ENCODE results near the gene SRGAP3. TPM values are rescaled to one million over a fixed set of nuclear protein-coding genes. Genes with fewer than 3 reads are reported as not detected.
A peak's percentile ranks its signal among the peaks of the same experiment; 100 is the strongest.
"Not testable (repeated sequence)": the region's sequence is repeated elsewhere in the genome, so short reads cannot be mapped to it uniquely, and the experiment has no call there.

Gene SRGAP3
- total RNA-seq, 1 experiment from 2014 or later, result 3.0 TPM

GRCh38 chr3:9099702-9100512, 149.5 kb downstream of the SRGAP3 start:
- in situ Hi-C loops (cut with HindIII; ENCODE audit: low pct_unique_long_range_greater_than_20kb, low sequenced_read_pairs), result no loop called here
- DNase-seq (ENCODE audit: low read depth, low spot score), result no peak

DNA sequence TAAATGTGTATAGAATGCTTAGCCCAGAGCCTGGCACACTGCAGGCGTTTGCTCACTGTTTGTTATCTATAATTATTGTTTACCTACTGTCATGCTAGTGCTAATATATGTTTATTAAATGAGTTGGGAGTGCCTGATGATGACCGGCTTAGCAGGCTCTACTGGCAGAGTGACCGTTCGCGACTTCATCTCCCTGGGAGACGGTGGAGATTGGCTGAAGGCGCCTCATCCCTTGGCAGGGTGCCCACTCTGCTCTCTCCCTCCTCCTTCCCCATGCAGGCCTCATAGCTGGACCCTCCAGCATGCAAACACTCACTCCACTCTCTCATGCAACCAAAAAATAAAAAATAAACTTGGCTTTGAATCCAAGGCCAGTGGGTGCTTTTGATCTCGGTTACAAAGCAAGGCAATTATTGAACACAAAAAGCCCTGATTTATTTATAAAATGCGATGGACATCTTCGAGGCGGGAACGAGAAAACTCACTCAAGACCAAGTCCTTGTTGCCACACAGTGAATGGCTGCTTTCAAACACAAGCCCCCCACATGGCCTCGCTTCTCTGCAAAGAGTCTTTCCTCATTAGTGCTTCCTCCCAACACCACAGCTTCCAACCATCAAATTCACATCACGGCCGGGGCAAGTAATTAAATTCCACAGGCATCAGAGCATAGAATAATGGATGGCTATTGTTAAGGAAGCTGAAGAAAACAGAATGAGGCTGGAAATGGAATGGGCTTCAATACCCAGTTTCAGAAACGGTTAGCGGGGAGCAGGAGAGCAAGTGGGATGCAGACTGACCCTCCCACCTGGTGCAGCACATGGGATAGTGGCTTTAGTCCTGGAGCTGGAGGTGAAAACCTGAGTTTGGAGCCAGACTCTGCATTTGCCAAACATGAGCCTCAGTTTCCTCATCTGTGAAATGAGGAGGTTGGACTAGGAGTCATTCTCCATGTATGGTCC, 150.4 kb downstream of the SRGAP3 start:
- DNase-seq (ENCODE audit: low read depth, low spot score), result no peak
- in situ Hi-C loops (cut with HindIII; ENCODE audit: low pct_unique_long_range_greater_than_20kb, low sequenced_read_pairs), result no loop called here

GRCh38 chr3:9097495-9097894, 152.0 kb downstream of the SRGAP3 start:
- in situ Hi-C loops (cut with HindIII; ENCODE audit: low pct_unique_long_range_greater_than_20kb, low sequenced_read_pairs), result no loop called here
- no peak for DNase-seq (ENCODE audit: low read depth, low spot score)

- in situ Hi-C loops (cut with HindIII; ENCODE audit: low pct_unique_long_range_greater_than_20kb, low sequenced_read_pairs), result no loop called here
- DNase-seq (ENCODE audit: low read depth, low spot score), result no peak
Observed at GRCh38 chr3:9091486-9092235, 157.8 kb downstream of the SRGAP3 start.

GRCh38 chr3:9088441-9089353, 160.7 kb downstream of the SRGAP3 start:
- in situ Hi-C loops (cut with HindIII; ENCODE audit: low pct_unique_long_range_greater_than_20kb, low sequenced_read_pairs), result no loop called here
- DNase-seq (ENCODE audit: low read depth, low spot score), result no peak

DNA sequence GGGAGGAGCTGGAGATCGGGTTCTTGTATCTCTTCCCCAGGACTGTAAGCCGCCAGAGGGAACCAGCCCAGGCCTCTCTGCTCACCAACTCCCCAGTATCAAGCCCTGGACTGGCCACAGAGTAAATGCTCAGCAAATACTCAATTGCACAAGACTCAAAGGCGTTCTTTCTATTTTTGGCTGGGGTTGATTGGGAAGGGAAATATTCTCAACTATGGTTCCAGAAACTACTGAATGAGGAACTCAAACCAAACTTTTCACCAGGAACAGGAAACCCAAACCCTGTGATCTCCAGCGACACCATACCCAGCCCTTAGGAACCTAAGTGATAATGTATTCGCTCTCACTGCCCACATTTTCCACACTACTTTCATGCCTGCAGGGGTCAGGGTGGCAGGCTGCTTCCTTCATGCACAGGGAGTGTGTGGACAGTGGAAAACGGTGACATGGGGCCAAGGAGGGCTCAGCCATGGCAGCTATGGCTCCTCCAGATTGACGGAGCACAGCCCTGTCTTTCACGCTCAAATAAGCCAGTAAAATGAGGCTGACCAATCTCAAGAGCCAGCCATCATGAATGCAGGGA, 161.5 kb downstream of the SRGAP3 start:
- in situ Hi-C loops (cut with HindIII; ENCODE audit: low pct_unique_long_range_greater_than_20kb, low sequenced_read_pairs), result no loop called here
- DNase-seq (ENCODE audit: low read depth, low spot score), result no peak

DNA sequence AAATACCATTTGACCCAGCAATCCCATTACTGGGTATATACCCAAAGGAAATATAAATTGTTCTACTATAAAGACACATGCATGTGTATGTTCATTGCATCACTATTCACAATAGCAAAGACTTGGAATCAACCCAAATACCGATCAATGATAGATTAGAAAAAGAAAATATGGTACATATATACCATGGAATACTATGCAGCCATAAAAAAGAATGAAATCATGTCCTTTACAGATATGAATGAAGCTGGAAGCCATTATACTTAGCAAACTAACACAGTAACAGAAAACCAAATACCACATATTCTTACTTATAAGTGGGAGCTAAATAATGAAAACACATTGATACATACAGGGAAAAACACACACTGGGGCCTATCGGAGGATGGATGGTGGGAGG, 164.0 kb downstream of the SRGAP3 start:
- in situ Hi-C loops (cut with HindIII; ENCODE audit: low pct_unique_long_range_greater_than_20kb, low sequenced_read_pairs); DNase-seq (ENCODE audit: low read depth, low spot score): not testable (repeated sequence)

DNA sequence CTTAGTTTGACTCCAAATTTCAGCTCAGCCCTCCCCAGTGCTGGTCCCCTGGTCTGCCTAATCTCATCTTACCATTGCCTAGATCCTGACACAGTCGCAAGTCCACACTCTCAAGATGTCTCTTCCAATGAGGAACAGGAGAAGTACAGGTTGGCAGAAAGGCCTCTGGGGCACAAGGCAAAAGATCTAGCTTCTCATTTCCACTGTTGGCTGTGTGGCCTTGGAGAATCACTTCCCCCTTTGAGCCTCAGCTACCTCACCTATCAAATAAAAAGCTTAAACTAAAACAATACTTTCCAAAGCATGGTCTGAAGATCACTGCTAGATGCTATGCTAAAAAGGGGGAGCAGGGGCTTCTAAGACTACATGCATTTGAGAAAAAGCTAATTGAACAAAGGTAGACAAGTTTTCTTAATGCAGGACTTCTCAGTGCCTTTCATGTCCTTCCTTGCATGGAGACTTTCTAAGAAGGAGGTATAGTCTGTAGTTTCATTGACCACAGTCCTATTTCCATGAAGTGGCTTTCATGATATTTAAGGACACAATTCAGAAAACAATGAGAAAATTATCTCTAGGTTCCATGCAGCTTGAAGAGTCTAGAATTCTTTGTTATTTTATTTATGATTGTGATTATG, 168.1 kb downstream of the SRGAP3 start:
- in situ Hi-C loops (cut with HindIII; ENCODE audit: low pct_unique_long_range_greater_than_20kb, low sequenced_read_pairs), result no loop called here
- no peak for DNase-seq (ENCODE audit: low read depth, low spot score)

DNA sequence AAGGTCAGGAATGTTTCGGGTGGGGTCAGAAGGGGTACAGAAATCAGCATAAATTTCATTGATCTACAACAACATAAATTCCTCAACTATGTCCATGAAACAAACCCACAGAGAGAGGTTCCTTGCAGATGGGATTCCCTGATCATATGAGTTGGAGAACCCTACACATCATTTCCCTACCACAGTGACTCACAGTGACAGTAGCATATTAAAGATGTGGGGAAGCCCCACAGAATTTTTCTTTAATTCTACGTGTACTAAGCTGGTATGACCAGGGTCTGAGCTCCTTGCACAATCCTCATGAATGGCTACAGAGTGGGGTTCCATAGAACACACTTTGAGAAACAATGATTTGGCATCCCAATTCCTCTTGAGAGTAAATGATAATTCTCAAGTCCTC, 169.3 kb downstream of the SRGAP3 start:
- in situ Hi-C loops (cut with HindIII; ENCODE audit: low pct_unique_long_range_greater_than_20kb, low sequenced_read_pairs), result no loop called here
- DNase-seq (ENCODE audit: low read depth, low spot score), result no peak

DNA sequence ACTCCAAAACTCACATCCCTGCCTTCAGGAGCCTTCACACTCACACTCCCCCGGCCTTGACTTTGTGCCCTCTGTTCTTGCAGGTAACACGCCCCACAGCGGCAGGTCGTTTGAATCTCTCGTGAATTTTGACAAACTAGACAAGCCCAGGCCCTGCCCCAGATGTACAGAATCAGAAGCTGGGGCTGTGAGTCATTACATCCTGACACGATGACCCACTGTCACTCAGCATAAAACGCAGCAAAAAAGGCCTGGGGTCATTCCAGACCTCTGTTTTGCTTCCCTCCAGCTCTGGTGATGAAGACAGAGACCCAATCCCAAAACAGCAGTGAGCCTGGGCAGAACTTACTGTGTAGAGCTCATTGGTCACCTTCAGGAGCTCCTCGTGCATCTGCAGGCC, 169.8 kb downstream of the SRGAP3 start:
- in situ Hi-C loops (cut with HindIII; ENCODE audit: low pct_unique_long_range_greater_than_20kb, low sequenced_read_pairs), result no loop called here
- DNase-seq (ENCODE audit: low read depth, low spot score), result no peak

DNA sequence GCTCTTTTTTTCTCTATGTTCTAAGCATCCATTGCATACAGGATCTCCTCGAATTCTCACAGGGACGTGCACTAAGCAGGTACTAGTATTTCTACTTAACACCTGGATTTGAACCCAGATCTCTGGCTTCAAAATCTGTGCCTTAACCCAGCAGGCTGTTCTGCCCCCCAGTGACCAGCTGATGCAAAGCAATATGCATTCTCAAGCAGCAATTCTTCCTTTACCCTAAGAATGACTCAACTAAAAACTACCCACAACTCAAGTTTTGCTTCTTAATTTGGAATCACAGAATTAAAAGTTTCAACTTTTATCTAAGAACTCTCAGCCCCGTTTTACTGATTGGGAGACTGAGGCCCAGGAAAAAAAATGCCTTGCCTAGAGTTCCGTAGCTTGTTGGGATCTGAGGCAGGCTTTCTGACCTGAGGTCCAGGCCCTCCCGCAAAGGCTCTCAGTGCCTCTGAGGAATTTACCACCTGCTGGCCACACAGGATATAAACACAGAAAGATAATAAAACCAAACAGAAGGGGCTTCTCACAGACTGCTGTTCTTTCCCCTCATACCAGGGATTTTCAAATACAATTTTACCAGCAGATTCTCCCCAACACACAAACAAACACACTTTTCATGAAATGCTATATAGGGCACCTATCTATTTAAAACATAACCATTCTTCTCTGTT, 170.7 kb downstream of the SRGAP3 start:
- in situ Hi-C loops (cut with HindIII; ENCODE audit: low pct_unique_long_range_greater_than_20kb, low sequenced_read_pairs), result no loop called here
- DNase-seq (ENCODE audit: low read depth, low spot score), result peak; percentile 8

DNA sequence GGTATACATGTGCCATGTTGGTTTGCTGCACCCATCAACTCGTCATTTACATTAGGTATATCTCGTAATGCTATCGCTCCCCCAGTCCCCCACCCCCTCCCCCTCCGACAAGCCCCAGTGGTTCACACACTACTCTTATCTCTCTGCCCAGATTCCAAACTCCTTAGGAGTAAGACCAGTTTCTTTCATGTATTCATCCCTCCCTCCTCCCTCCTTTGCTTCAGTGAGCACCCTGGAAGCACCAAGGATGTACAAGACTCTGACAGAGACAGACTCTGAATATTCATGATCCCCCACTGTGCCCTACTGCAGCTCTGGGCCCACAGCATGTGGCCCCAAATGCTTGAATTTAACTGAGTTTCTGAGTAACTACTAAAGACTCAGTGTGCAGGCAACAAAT, 172.4 kb downstream of the SRGAP3 start:
- in situ Hi-C loops (cut with HindIII; ENCODE audit: low pct_unique_long_range_greater_than_20kb, low sequenced_read_pairs), result no loop called here
- no peak for DNase-seq (ENCODE audit: low read depth, low spot score)

GRCh38 chr3:9075762-9076161, 173.7 kb downstream of the SRGAP3 start:
- DNase-seq (ENCODE audit: low read depth, low spot score), result no peak
- in situ Hi-C loops (cut with HindIII; ENCODE audit: low pct_unique_long_range_greater_than_20kb, low sequenced_read_pairs), result no loop called here

GRCh38 chr3:9074079-9074478, 175.4 kb downstream of the SRGAP3 start:
- in situ Hi-C loops (cut with HindIII; ENCODE audit: low pct_unique_long_range_greater_than_20kb, low sequenced_read_pairs), result no loop called here
- no peak for DNase-seq (ENCODE audit: low read depth, low spot score)

- in situ Hi-C loops (cut with HindIII; ENCODE audit: low pct_unique_long_range_greater_than_20kb, low sequenced_read_pairs), result no loop called here
- DNase-seq (ENCODE audit: low read depth, low spot score), result no peak
Observed at GRCh38 chr3:9072667-9073009, 176.8 kb downstream of the SRGAP3 start.

Measured in SK-MEL-5 (cell line).